HepG2 (cell line): Measurements from ENCODE around the gene HNRNPUL2. TPM values are rescaled to one million over a fixed set of nuclear protein-coding genes. Genes with fewer than 3 reads are reported as not detected.

ENCODE experiments used
- ARID4A ChIP-seq: sonication (generic); formaldehyde crosslinking; IDR thresholded peaks from 2 replicates; pipeline ENCODE4 v1.5.0; 2020; ENCODE audit warnings: mild to moderate bottlenecking, missing genetic modification reagents, borderline replicate concordance
- CC2D1A ChIP-seq: sonication (generic); formaldehyde crosslinking; IDR thresholded peaks from 2 replicates; pipeline ENCODE4 v1.8.1; 2023; ENCODE audit warnings: mild to moderate bottlenecking, missing genetic modification reagents
- FOXC1 ChIP-seq: sonication (generic); formaldehyde crosslinking; IDR thresholded peaks from 2 replicates; pipeline ENCODE4 v1.8.0; 2022; ENCODE audit warnings: mild to moderate bottlenecking, missing genetic modification reagents, borderline replicate concordance
- HNRNPK ChIP-seq: fragments of 200-400 bp; formaldehyde crosslinking; IDR thresholded peaks from 2 replicates; pipeline ENCODE4 v1.6.1; 2018; ENCODE audit warnings: low read length, low read depth, moderate library complexity, mild to moderate bottlenecking; ENCODE audit not compliant: poor library complexity, severe bottlenecking
- KDM6A ChIP-seq: IDR thresholded peaks from 2 replicates; pipeline ENCODE4 v1.6.1; 2016; ENCODE audit warnings: low read depth
- NFE2 ChIP-seq: sonication (generic); formaldehyde crosslinking; IDR thresholded peaks from 2 replicates; pipeline ENCODE4 v1.4.0; 2020; ENCODE audit warnings: missing genetic modification reagents
- RBM22 ChIP-seq: fragments of 200-400 bp; formaldehyde crosslinking; optimal IDR thresholded peaks from 2 replicates; pipeline ENCODE3; 2017; ENCODE audit warnings: mild to moderate bottlenecking, low read length, moderate library complexity
- ZBTB26 ChIP-seq: IDR thresholded peaks from 2 replicates; pipeline ENCODE4 v1.6.1; 2016; ENCODE audit warnings: missing compliant biosample characterization, missing genetic modification reagents, borderline replicate concordance
- ZFX ChIP-seq: sonication (generic); formaldehyde crosslinking; IDR thresholded peaks from 2 replicates; pipeline ENCODE4 v1.4.0; 2020; ENCODE audit warnings: mild to moderate bottlenecking, low read depth, missing genetic modification reagents, moderate library complexity
- ZNF235 ChIP-seq: sonication (generic); formaldehyde crosslinking; IDR thresholded peaks from 2 replicates; pipeline ENCODE4 v1.8.1; 2023; ENCODE audit warnings: mild to moderate bottlenecking, missing genetic modification reagents, borderline replicate concordance
- ZNF30 ChIP-seq: sonication (generic); formaldehyde crosslinking; IDR thresholded peaks from 2 replicates; pipeline ENCODE4 v1.5.0; 2020; ENCODE audit warnings: mild to moderate bottlenecking, missing genetic modification reagents
- ZNF383 ChIP-seq: sonication (generic); formaldehyde crosslinking; IDR thresholded peaks from 2 replicates; pipeline ENCODE4 v1.4.0; 2020; ENCODE audit warnings: missing genetic modification reagents, mild to moderate bottlenecking, borderline replicate concordance
- ZNF552 ChIP-seq: sonication (generic); formaldehyde crosslinking; IDR thresholded peaks from 2 replicates; pipeline ENCODE4 v1.9.0; 2022; ENCODE audit warnings: missing genetic modification reagents, mild to moderate bottlenecking, borderline replicate concordance
- ZNF615 ChIP-seq: sonication (generic); formaldehyde crosslinking; IDR thresholded peaks from 2 replicates; pipeline ENCODE4 v1.5.0; 2020; ENCODE audit warnings: mild to moderate bottlenecking, missing genetic modification reagents, borderline replicate concordance
- polyA plus RNA-seq, 8 experiments: library from polyadenylated mRNA; depleted of rRNA in 3 of 8; stranded (reverse) in 7 of 8; unstranded in 1 of 8; fragments of >200 nt; fragmentation: Illumina TruSeq in 4 of 8; extraction: Trizol in 4 of 8; gene quantifications; 2 replicates each; pipeline versions ENCODE4 v1.2.1 to v1.2.3, GENCODE V29; 2011 to 2016; ENCODE audit warnings: low read depth in 4 of 8, missing spikeins in 1 of 8, mixed read lengths in 1 of 8; ENCODE audit not compliant: insufficient read depth in 1 of 8
- total RNA-seq, 5 experiments: library from RNA; depleted of rRNA; stranded (reverse); fragments of >200 nt; fragmentation: Illumina TruSeq; extraction: Trizol; gene quantifications; 2 replicates each; pipeline ENCODE4 v1.2.3, GENCODE V29; 2016; ENCODE audit warnings: low read depth in 1 of 5
- TF ChIP-seq, protein P1 (sequence below): sonication (generic); formaldehyde crosslinking; IDR thresholded peaks from 2 replicates; pipeline ENCODE4 v1.5.0; 2020; ENCODE audit warnings: missing genetic modification reagents
- TF ChIP-seq, protein P2 (sequence below): sonication (generic); formaldehyde crosslinking; IDR thresholded peaks from 2 replicates; pipeline ENCODE4 v1.4.0; 2020; ENCODE audit warnings: missing genetic modification reagents
- TF ChIP-seq, protein P3 (sequence below): sonication (generic); formaldehyde crosslinking; IDR thresholded peaks from 2 replicates; pipeline ENCODE4 v1.8.0; 2022; ENCODE audit warnings: low read depth, missing genetic modification reagents

Gene HNRNPUL2
- total and polyA plus RNA-seq, 2 of the 13 experiments (the other 11 are each of a cell fraction or from before 2014, with no cell fraction given) = 8.4 to 9.6 TPM

DNA sequence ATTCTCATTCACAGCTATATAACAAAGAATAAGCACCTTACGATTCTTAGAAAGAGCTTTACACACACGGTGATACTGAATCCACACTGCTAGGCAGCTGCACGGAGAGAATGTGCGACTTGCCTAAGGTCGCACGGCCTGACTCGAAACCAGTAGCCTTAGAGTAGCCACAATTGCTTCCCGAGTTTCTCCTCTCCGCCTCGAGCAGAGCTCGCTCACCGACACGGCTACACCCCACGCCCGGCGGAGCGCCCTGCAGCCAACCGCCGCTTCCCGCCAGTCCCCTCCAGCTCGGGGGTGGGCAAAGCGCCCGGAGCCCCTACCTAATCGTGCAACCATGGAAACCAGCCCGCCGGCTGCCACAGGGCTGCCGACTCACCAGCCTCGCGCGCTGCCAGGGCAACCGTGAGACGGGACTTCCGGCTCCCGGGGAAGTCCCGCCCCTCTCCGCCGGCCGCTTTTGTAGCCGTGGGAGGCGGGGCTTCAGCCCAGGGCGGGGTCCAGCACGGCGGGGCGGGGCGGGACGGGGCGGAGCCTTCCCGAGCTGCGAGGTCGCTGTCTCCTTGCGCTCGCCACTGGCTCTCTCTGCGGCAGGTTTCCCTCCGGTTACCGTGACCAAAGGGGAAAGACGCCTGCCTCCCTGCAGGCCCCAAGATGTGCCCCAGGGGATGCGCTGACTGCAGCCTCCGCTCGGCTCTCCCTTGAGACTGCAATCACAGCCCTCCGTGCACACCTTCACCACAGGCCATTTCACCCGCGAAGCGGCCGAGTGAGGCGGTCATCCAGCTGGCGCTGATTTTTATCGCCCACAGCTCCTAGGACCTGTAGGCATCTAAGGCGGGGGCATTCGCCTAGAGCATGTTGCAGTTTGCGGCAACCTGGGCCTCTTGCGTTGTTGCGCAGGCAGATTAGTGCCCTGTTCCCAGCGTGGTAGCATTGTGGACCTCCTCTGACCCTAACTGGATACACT is 21.1 kb downstream of the HNRNPUL2 start (continued):
- 0 out of 2 replicates have a peak, but pooled peaks have one; percentile 12 for TF ChIP-seq ZBTB26 (CRISPR knock-in tag)
- no peak for TF ChIP-seq ZNF552 (CRISPR knock-in tag)
- TF ChIP-seq, protein P1, sequence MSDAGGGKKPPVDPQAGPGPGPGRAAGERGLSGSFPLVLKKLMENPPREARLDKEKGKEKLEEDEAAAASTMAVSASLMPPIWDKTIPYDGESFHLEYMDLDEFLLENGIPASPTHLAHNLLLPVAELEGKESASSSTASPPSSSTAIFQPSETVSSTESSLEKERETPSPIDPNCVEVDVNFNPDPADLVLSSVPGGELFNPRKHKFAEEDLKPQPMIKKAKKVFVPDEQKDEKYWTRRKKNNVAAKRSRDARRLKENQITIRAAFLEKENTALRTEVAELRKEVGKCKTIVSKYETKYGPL = no peak
- TF ChIP-seq FOXC1 (CRISPR knock-in tag) = peak; percentile 49; the same call in 1 of the 2 replicates
- TF ChIP-seq NFE2 (CRISPR knock-in tag) = no peak
- TF ChIP-seq ZNF30 = no peak
- TF ChIP-seq KDM6A (CRISPR knock-in tag) = no peak
- no peak for TF ChIP-seq ZNF615 (CRISPR knock-in tag)
- peak; percentile 99 for TF ChIP-seq RBM22
- no peak for TF ChIP-seq ZNF383
- TF ChIP-seq ARID4A (CRISPR knock-in tag) = peak; percentile 88
- TF ChIP-seq ZFX (CRISPR knock-in tag) = no peak; the same call in none of the 2 replicates
- TF ChIP-seq, protein P2, sequence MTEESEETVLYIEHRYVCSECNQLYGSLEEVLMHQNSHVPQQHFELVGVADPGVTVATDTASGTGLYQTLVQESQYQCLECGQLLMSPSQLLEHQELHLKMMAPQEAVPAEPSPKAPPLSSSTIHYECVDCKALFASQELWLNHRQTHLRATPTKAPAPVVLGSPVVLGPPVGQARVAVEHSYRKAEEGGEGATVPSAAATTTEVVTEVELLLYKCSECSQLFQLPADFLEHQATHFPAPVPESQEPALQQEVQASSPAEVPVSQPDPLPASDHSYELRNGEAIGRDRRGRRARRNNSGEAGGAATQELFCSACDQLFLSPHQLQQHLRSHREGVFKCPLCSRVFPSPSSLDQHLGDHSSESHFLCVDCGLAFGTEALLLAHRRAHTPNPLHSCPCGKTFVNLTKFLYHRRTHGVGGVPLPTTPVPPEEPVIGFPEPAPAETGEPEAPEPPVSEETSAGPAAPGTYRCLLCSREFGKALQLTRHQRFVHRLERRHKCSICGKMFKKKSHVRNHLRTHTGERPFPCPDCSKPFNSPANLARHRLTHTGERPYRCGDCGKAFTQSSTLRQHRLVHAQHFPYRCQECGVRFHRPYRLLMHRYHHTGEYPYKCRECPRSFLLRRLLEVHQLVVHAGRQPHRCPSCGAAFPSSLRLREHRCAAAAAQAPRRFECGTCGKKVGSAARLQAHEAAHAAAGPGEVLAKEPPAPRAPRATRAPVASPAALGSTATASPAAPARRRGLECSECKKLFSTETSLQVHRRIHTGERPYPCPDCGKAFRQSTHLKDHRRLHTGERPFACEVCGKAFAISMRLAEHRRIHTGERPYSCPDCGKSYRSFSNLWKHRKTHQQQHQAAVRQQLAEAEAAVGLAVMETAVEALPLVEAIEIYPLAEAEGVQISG (CRISPR knock-in tag) = peak; percentile 49; the same call in 1 of the 2 replicates
- TF ChIP-seq ZNF235 = no peak
- TF ChIP-seq CC2D1A = no peak
- TF ChIP-seq HNRNPK = no peak
- TF ChIP-seq, protein P3, sequence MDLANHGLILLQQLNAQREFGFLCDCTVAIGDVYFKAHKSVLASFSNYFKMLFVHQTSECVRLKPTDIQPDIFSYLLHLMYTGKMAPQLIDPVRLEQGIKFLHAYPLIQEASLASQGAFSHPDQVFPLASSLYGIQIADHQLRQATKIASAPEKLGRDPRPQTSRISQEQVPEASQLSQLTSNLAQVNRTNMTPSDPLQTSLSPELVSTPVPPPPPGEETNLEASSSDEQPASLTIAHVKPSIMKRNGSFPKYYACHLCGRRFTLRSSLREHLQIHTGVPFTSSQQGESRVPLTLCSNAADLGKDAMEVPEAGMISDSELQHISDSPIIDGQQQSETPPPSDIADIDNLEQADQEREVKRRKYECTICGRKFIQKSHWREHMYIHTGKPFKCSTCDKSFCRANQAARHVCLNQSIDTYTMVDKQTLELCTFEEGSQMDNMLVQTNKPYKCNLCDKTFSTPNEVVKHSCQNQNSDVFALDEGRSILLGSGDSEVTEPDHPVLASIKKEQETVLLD (CRISPR knock-in tag) = peak; percentile 34; the same call in 1 of the 2 replicates
